ENCODE results near the gene USH2A.

USH2A gene

GRCh38 chr1:215860833-215861232, 562.4 kb downstream of the USH2A start:
- no peak for DNase-seq (ENCODE audit: low read depth)

- DNase-seq (ENCODE audit: low read depth) = no peak
Measured at GRCh38 chr1:215857317-215857716, 565.9 kb downstream of the USH2A start.

GRCh38 chr1:215845234-215845891, 577.9 kb downstream of the USH2A start:
- no peak for DNase-seq (ENCODE audit: low read depth)

GRCh38 chr1:215844777-215845176, 578.5 kb downstream of the USH2A start:
- DNase-seq (ENCODE audit: low read depth) = no peak

- DNase-seq (ENCODE audit: low read depth) = no peak
Measured at GRCh38 chr1:215844266-215844665, 579.0 kb downstream of the USH2A start.

- DNase-seq (ENCODE audit: low read depth) = no peak
Measured at GRCh38 chr1:215842905-215843304, 580.3 kb downstream of the USH2A start.

GRCh38 chr1:215835951-215836350, 587.3 kb downstream of the USH2A start:
- no peak for DNase-seq (ENCODE audit: low read depth)

- DNase-seq (ENCODE audit: low read depth) = no peak
Measured at GRCh38 chr1:215833941-215834729, 589.1 kb downstream of the USH2A start.

- no peak for DNase-seq (ENCODE audit: low read depth)
Measured at GRCh38 chr1:215830226-215830810, 592.9 kb downstream of the USH2A start.

GRCh38 chr1:215825056-215825455, 598.2 kb downstream of the USH2A start:
- DNase-seq (ENCODE audit: low read depth) = no peak

GRCh38 chr1:215824245-215824644, 599.0 kb downstream of the USH2A start:
- no peak for DNase-seq (ENCODE audit: low read depth)

GRCh38 chr1:215819114-215819513, 604.1 kb downstream of the USH2A start:
- DNase-seq (ENCODE audit: low read depth) = no peak

GRCh38 chr1:215807911-215808436, 615.3 kb downstream of the USH2A start:
- no peak for DNase-seq (ENCODE audit: low read depth)

- no peak for DNase-seq (ENCODE audit: low read depth)
Measured at GRCh38 chr1:215807218-215807617, 616.0 kb downstream of the USH2A start.

- no peak for DNase-seq (ENCODE audit: low read depth)
Measured at GRCh38 chr1:215797859-215798258, 625.4 kb downstream of the USH2A start.

- DNase-seq (ENCODE audit: low read depth) = no peak
Measured at GRCh38 chr1:215794156-215794555, 629.1 kb downstream of the USH2A start.

GRCh38 chr1:215793180-215793579, 630.1 kb downstream of the USH2A start:
- no peak for DNase-seq (ENCODE audit: low read depth)

GRCh38 chr1:215792446-215792845, 630.8 kb downstream of the USH2A start:
- DNase-seq (ENCODE audit: low read depth) = no peak

GRCh38 chr1:215789981-215790380, 633.3 kb downstream of the USH2A start:
- DNase-seq (ENCODE audit: low read depth) = no peak

GRCh38 chr1:215786997-215787396, 636.3 kb downstream of the USH2A start:
- no peak for DNase-seq (ENCODE audit: low read depth)

- DNase-seq (ENCODE audit: low read depth) = no peak
Measured at GRCh38 chr1:215780641-215781040, 642.6 kb downstream of the USH2A start.

GRCh38 chr1:215780139-215780538, 643.1 kb downstream of the USH2A start:
- no peak for DNase-seq (ENCODE audit: low read depth)

GRCh38 chr1:215779729-215780128, 643.5 kb downstream of the USH2A start:
- no peak for DNase-seq (ENCODE audit: low read depth)

Data from stimulated activated CD8-positive, alpha-beta memory T cell treated with anti-CD3 and anti-CD28 coated beads, Interleukin-15, amount 100 ng/mL, for 24 hours (primary cell).